Uterus (tissue), 2 donors: ENCODE results near the gene KRT78.

Source experiments
- CTCF ChIP-seq, 4 experiments: fragments of 200-600 bp in 2 of 4; fragments of 450-650 bp in 2 of 4; sonication (generic) in 2 of 4; IDR thresholded peaks; one replicate each; pipeline ENCODE4 v1.5.1; 2016 to 2019; ENCODE audit warnings: antibody characterized with exemption in 4 of 4, mild to moderate bottlenecking in 2 of 4, moderate library complexity in 1 of 4
- POLR2A ChIP-seq, 2 donors: fragments of 450-650 bp; IDR thresholded peaks; one replicate each; pipeline ENCODE4 v1.6.1; 2016; ENCODE audit warnings: antibody characterized with exemption in 2 of 2, mild to moderate bottlenecking in 1 of 2, moderate library complexity in 1 of 2

- TF ChIP-seq CTCF (IDR thresholded peaks at IDR 0.05), result no peak
- TF ChIP-seq POLR2A (IDR thresholded peaks at IDR 0.05), result no peak
These were observed 33.6 kb downstream of the KRT78 start for GRCh38 chr12:52815161-52815560.
